Measurements from ENCODE around the gene BAIAP2L1.

BAIAP2L1 gene

GRCh38 chr7:98358706-98359105 lies 42.2 kb downstream of the BAIAP2L1 start:
- no peak for DNase-seq (ENCODE audit: low spot score)

- DNase-seq (ENCODE audit: low spot score) = no peak
Measured at GRCh38 chr7:98357751-98358161, 43.1 kb downstream of the BAIAP2L1 start.

GRCh38 chr7:98355250-98355538 lies 45.7 kb downstream of the BAIAP2L1 start:
- no peak for DNase-seq (ENCODE audit: low spot score)

- no peak for DNase-seq (ENCODE audit: low spot score)
Measured at GRCh38 chr7:98354511-98355249, 46.2 kb downstream of the BAIAP2L1 start.

GRCh38 chr7:98354052-98354451 lies 46.8 kb downstream of the BAIAP2L1 start:
- no peak for DNase-seq (ENCODE audit: low spot score)

GRCh38 chr7:98352621-98353020 lies 48.3 kb downstream of the BAIAP2L1 start:
- no peak for DNase-seq (ENCODE audit: low spot score)

GRCh38 chr7:98351136-98351535 lies 49.8 kb downstream of the BAIAP2L1 start:
- DNase-seq (ENCODE audit: low spot score) = no peak

- no peak for DNase-seq (ENCODE audit: low spot score)
Measured at GRCh38 chr7:98348726-98349474, 52.0 kb downstream of the BAIAP2L1 start.

GRCh38 chr7:98346515-98347069 lies 54.3 kb downstream of the BAIAP2L1 start:
- no peak for DNase-seq (ENCODE audit: low spot score)

- no peak for DNase-seq (ENCODE audit: low spot score)
Measured at GRCh38 chr7:98341106-98341505, 59.8 kb downstream of the BAIAP2L1 start.

GRCh38 chr7:98339043-98339442 lies 61.8 kb downstream of the BAIAP2L1 start:
- DNase-seq (ENCODE audit: low spot score) = no peak

GRCh38 chr7:98338441-98338840 lies 62.4 kb downstream of the BAIAP2L1 start:
- DNase-seq (ENCODE audit: low spot score) = no peak

GRCh38 chr7:98335411-98335977 lies 65.4 kb downstream of the BAIAP2L1 start:
- DNase-seq (ENCODE audit: low spot score) = no peak

GRCh38 chr7:98334081-98334480 lies 66.8 kb downstream of the BAIAP2L1 start:
- DNase-seq (ENCODE audit: low spot score) = no peak

- DNase-seq (ENCODE audit: low spot score) = no peak
Measured at GRCh38 chr7:98330926-98331529, 69.9 kb downstream of the BAIAP2L1 start.

GRCh38 chr7:98329791-98330373 lies 71.0 kb downstream of the BAIAP2L1 start:
- DNase-seq (ENCODE audit: low spot score) = no peak

GRCh38 chr7:98329100-98329790 lies 71.6 kb downstream of the BAIAP2L1 start:
- DNase-seq (ENCODE audit: low spot score) = no peak

GRCh38 chr7:98324782-98325181 lies 76.1 kb downstream of the BAIAP2L1 start:
- no peak for DNase-seq (ENCODE audit: low spot score)

GRCh38 chr7:98323597-98324322 lies 77.1 kb downstream of the BAIAP2L1 start:
- no peak for DNase-seq (ENCODE audit: low spot score)

GRCh38 chr7:98322331-98323270 lies 78.3 kb downstream of the BAIAP2L1 start:
- DNase-seq (ENCODE audit: low spot score) = no peak
